K562 (cell line): ENCODE results near the gene BRMS1. TPM values are rescaled to one million over a fixed set of nuclear protein-coding genes. Genes with fewer than 3 reads are reported as not detected.

Experiments used
- ATAC-seq: fragments of 200-7000 bp; cut with Tn5 transposase; 3 replicates; pipeline ENCODE4 v1.9.1; 2020; ENCODE audit warnings: moderate library complexity
- BruUV-seq: library from RNA; stranded (reverse); fragments of 400-500 nt; replicated peaks from 2 replicates; lab custom pipeline; 2021; lab: Mats Ljungman, UMichigan
- CTCF ChIA-PET: fragments of 300-600 bp; formaldehyde crosslinking; extraction: SDS; loops from one replicate; lab custom pipeline; 2021; ENCODE audit warnings: low intra/inter-chr PET ratio; lab: Yijun Ruan, JAX
- POLR2A ChIA-PET: fragments of 300-600, 350-650 bp; sonication (Branson Sonifier 250); formaldehyde crosslinking; extraction: SDS; loops from one replicate; lab custom pipeline; 2021; ENCODE audit warnings: antibody characterized with exemption, inconsistent platforms; lab: Yijun Ruan, JAX
- DNase-seq, 4 experiments: peaks; one replicate each; pipeline versions ENCODE4 v3.0.0 to v3.0.0-alpha.2; 2011 to 2018; ENCODE audit warnings: low spot score in 3 of 4, mixed read lengths in 3 of 4; ENCODE audit errors: extremely low read depth in 1 of 4
- FAIRE-seq: peaks from 2 replicates; lab custom pipeline; 2011; peaks lifted over from hg19 to GRCh38; lab: Jason Lieb, UNC
- H2AFZ ChIP-seq: 2 replicates; pipeline ENCODE4 v1.6.0; 2011; ENCODE audit warnings: low read depth, low read length, control low read depth, inconsistent platforms
- H3K27ac ChIP-seq: fragments of 200-600 bp; 3 replicates; pipeline ENCODE4 v1.8.0; 2011; ENCODE audit warnings: low read depth, mild to moderate bottlenecking, control low read depth, inconsistent platforms, low read length, moderate library complexity, mixed read lengths; ENCODE audit errors: extremely low read depth
- H3K27me3 ChIP-seq, 2 experiments: fragments of 300-600 bp in 1 of 2; 2 replicates in 1 of 2; 3 replicates in 1 of 2; pipeline versions ENCODE4 v1.6.0 to v1.8.0; 2011; ENCODE audit warnings: inconsistent platforms in 2 of 2, low read length in 2 of 2, mild to moderate bottlenecking in 1 of 2, mixed read lengths in 1 of 2, moderate library complexity in 1 of 2; ENCODE audit not compliant: control insufficient read depth in 2 of 2, insufficient read depth in 2 of 2
- H3K36me3 ChIP-seq: fragments of 300-600 bp; 3 replicates; pipeline ENCODE4 v1.8.0; 2011; ENCODE audit warnings: mild to moderate bottlenecking, low read length, inconsistent platforms; ENCODE audit not compliant: control insufficient read depth, insufficient read depth
- H3K4me1 ChIP-seq, 2 experiments: fragments of 200-600 bp in 1 of 2; replicated peaks in 1 of 2; 2 replicates in 1 of 2; 3 replicates in 1 of 2; pipeline versions ENCODE4 v1.5.1 to v1.8.0; 2011; ENCODE audit warnings: inconsistent platforms in 2 of 2, low read length in 2 of 2, mild to moderate bottlenecking in 1 of 2, mixed read lengths in 1 of 2, moderate library complexity in 1 of 2; ENCODE audit not compliant: control insufficient read depth in 2 of 2, insufficient read depth in 2 of 2
- H3K4me2 ChIP-seq: 2 replicates; pipeline ENCODE4 v1.6.1; 2011; ENCODE audit warnings: low read length, control low read depth, inconsistent platforms, mixed read lengths; ENCODE audit not compliant: insufficient read depth
- H3K4me3 ChIP-seq: fragments of 200-600 bp; sonication (generic), shearing (Covaris generic); 2 replicates; pipeline ENCODE4 v1.5.1; 2016; ENCODE audit warnings: control low read depth, inconsistent platforms
- H3K79me2 ChIP-seq: fragments of 200-600 bp; 3 replicates; pipeline ENCODE4 v1.8.0; 2011; ENCODE audit warnings: low read length, inconsistent platforms; ENCODE audit not compliant: control insufficient read depth, insufficient read depth
- H3K9ac ChIP-seq, 2 experiments: 2 replicates each; pipeline versions ENCODE4 v1.6.0 to v1.6.1; 2011; ENCODE audit warnings: low read depth in 2 of 2, low read length in 2 of 2, control low read depth in 1 of 2, inconsistent platforms in 1 of 2, mild to moderate bottlenecking in 1 of 2, mixed read lengths in 1 of 2; ENCODE audit not compliant: insufficient read depth in 1 of 2
- H3K9me1 ChIP-seq: one replicate; pipeline ENCODE4 v1.6.0; 2011; ENCODE audit warnings: inconsistent platforms, mild to moderate bottlenecking, low read length, moderate library complexity; ENCODE audit not compliant: control insufficient read depth, insufficient read depth
- H3K9me3 ChIP-seq: replicated peaks from 2 replicates; pipeline ENCODE4 v1.5.1; 2011; ENCODE audit warnings: low read depth, low read length, inconsistent platforms; ENCODE audit not compliant: control insufficient read depth, insufficient read depth
- H4K20me1 ChIP-seq: replicated peaks from 2 replicates; pipeline ENCODE4 v1.6.1; 2011; ENCODE audit warnings: low read length, inconsistent platforms, mixed read lengths; ENCODE audit not compliant: control insufficient read depth, insufficient read depth
- ATF7 ChIP-seq: fragments of 450-650 bp; IDR thresholded peaks from 2 replicates; pipeline ENCODE4 v1.7.1; 2014; ENCODE audit warnings: mild to moderate bottlenecking, moderate library complexity
- CREM ChIP-seq: IDR thresholded peaks from 2 replicates; pipeline ENCODE4 v1.6.1; 2014; ENCODE audit warnings: antibody characterized with exemption, low read depth
- ERF ChIP-seq: fragments of 450-650 bp; formaldehyde crosslinking; IDR thresholded peaks from 2 replicates; pipeline ENCODE4 v1.4.0; 2020; ENCODE audit warnings: mild to moderate bottlenecking, mixed read lengths
- EZH2 ChIP-seq: IDR thresholded peaks from 2 replicates; pipeline ENCODE4 v1.6.1; 2012; ENCODE audit warnings: low read depth, mild to moderate bottlenecking, inconsistent platforms, low read length, borderline replicate concordance
- HMG20A ChIP-seq: fragments of 450-650 bp; formaldehyde crosslinking; conservative IDR thresholded peaks from 2 replicates; pipeline ENCODE4 v1.4.0; 2020; ENCODE audit warnings: mild to moderate bottlenecking, mixed read lengths
- HOXB6 ChIP-seq: fragments of 250-450 bp; sonication (Bioruptor Pico); IDR thresholded peaks from 2 replicates; pipeline ENCODE4 v1.5.1; 2022; ENCODE audit warnings: mild to moderate bottlenecking, borderline replicate concordance
- TCF7 ChIP-seq: sonication (generic); IDR thresholded peaks from 2 replicates; pipeline ENCODE4 v1.6.1; 2016; ENCODE audit warnings: antibody characterized with exemption, borderline replicate concordance
- ZNF384 ChIP-seq: IDR thresholded peaks from 2 replicates; pipeline ENCODE4 v1.6.1; 2012; ENCODE audit warnings: low read depth, low read length, improper control_type of control experiment
- WGBS: fragments of 100-300 bp; shearing (Covaris generic); methylation state at CpG from one replicate; pipeline ENCODE4 v1.1.6; 2016; ENCODE audit warnings: low coverage, mixed read lengths; ENCODE audit not compliant: insufficient coverage; ENCODE audit errors: missing lambda C conversion rate; 5-methylcytosine and 5-hydroxymethylcytosine counted together
- in situ Hi-C: fragments of 300-500 bp; cut with MboI; formaldehyde crosslinking; loops from 4 replicates; pipeline ENCODE4 v1.15.0; 2018; ENCODE audit warnings: inconsistent platforms, mixed read lengths
- intact Hi-C: fragments of 100-400 bp; cut with micrococcal nuclease; formaldehyde crosslinking; loops from 2 replicates; pipeline ENCODE4 v1.14.2; 2022
- polyA plus RNA-seq, 8 experiments: library from polyadenylated mRNA; depleted of rRNA in 4 of 8; stranded (reverse) in 5 of 8; unstranded in 3 of 8; fragments of >200 nt; fragmentation: Nextera tagmentation in 2 of 8; fragmentation: Illumina TruSeq in 1 of 8; extraction: Ambion mirVana in 2 of 8; extraction: Trizol in 1 of 8; gene quantifications; 2 replicates each; pipeline versions ENCODE4 v1.2.1 to v1.2.3, GENCODE V29; 2011 to 2014; ENCODE audit warnings: inconsistent platforms in 1 of 8, missing spikeins in 1 of 8
- total RNA-seq, 7 experiments: library from RNA; depleted of rRNA in 6 of 7; stranded (reverse); fragments of >200 nt in 6 of 7; fragmentation: Illumina TruSeq in 2 of 7; extraction: Trizol in 2 of 7; gene quantifications; 2 replicates each; pipeline versions ENCODE4 v1.2.1 to v1.2.3, GENCODE V29; 2011 to 2021; ENCODE audit warnings: low replicate concordance in 1 of 7
- TF ChIP-seq, protein P1 (sequence below), 3 experiments: IDR thresholded peaks in 2 of 3; conservative IDR thresholded peaks in 1 of 3; 2 replicates each; pipeline ENCODE4 v1.5.1; 2011 to 2012; ENCODE audit warnings: low read length in 3 of 3, mild to moderate bottlenecking in 3 of 3, control low read depth in 2 of 3, improper control_type of control experiment in 1 of 3, inconsistent platforms in 1 of 3, low read depth in 1 of 3, mixed read lengths in 1 of 3, moderate library complexity in 1 of 3; ENCODE audit not compliant: insufficient read depth in 2 of 3
- TF ChIP-seq, protein P2 (sequence below): fragments of 450-650 bp; formaldehyde crosslinking; IDR thresholded peaks from 2 replicates; pipeline ENCODE4 v1.4.0; 2020; ENCODE audit warnings: mild to moderate bottlenecking, moderate library complexity
- TF ChIP-seq, protein P3 (sequence below): fragments of 450-650 bp; IDR thresholded peaks from 2 replicates; pipeline ENCODE4 v1.6.1; 2016

BRMS1 gene
- total and polyA plus RNA-seq, 9 of the 15 experiments (the other 6 are each of a cell fraction or from before 2014, with no cell fraction given) = 2.2 to 78.8 (median 33.4) TPM

DNA sequence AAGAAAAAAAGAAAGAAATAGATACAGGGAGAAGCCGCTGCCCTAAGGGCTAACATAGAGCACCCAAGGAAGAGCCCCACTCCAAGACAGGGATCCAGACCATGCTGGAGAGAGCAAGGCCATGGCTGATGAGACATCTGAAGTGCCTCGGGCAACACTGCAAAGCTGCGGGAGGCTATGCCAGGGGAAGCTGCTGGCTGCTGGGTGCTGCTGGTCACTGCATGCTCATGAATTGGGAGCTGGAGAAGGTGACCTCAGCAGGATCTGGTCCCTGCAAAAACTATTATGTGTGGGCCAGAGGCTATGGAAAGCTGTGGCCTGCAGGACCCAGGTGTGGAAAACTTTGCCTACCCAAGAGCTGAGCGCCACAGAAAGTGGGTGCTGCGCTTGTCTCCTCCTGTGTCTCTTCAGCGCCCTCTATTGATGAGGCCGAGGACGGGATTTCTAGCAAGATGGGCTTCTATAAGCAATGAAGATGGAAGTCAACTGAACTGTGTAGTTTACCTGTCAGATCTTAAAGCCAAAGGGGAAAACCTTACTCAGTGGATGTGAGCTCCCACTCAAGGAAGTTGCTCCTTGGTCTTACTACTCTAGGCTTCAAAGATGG, 44.0 kb upstream of the BRMS1 start (continued):
- TF ChIP-seq, protein P1, sequence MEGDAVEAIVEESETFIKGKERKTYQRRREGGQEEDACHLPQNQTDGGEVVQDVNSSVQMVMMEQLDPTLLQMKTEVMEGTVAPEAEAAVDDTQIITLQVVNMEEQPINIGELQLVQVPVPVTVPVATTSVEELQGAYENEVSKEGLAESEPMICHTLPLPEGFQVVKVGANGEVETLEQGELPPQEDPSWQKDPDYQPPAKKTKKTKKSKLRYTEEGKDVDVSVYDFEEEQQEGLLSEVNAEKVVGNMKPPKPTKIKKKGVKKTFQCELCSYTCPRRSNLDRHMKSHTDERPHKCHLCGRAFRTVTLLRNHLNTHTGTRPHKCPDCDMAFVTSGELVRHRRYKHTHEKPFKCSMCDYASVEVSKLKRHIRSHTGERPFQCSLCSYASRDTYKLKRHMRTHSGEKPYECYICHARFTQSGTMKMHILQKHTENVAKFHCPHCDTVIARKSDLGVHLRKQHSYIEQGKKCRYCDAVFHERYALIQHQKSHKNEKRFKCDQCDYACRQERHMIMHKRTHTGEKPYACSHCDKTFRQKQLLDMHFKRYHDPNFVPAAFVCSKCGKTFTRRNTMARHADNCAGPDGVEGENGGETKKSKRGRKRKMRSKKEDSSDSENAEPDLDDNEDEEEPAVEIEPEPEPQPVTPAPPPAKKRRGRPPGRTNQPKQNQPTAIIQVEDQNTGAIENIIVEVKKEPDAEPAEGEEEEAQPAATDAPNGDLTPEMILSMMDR (IDR thresholded peaks at IDR 0.05 in 2 of 3, conservative IDR thresholded peaks at IDR 0.05 in 1 of 3; ENCODE audit: insufficient read depth in 2 of 3, low read depth in 1 of 3, low read length in 3 of 3) = peak; percentile 85 to 93 (median 87)
- no peak for TF ChIP-seq HMG20A (CRISPR knock-in tag)
- TF ChIP-seq TCF7 = no peak
- TF ChIP-seq CREM = 0 out of 2 replicates have a peak, but pooled peaks have one; percentile 19
- no peak for TF ChIP-seq HOXB6 (CRISPR knock-in tag)

DNA sequence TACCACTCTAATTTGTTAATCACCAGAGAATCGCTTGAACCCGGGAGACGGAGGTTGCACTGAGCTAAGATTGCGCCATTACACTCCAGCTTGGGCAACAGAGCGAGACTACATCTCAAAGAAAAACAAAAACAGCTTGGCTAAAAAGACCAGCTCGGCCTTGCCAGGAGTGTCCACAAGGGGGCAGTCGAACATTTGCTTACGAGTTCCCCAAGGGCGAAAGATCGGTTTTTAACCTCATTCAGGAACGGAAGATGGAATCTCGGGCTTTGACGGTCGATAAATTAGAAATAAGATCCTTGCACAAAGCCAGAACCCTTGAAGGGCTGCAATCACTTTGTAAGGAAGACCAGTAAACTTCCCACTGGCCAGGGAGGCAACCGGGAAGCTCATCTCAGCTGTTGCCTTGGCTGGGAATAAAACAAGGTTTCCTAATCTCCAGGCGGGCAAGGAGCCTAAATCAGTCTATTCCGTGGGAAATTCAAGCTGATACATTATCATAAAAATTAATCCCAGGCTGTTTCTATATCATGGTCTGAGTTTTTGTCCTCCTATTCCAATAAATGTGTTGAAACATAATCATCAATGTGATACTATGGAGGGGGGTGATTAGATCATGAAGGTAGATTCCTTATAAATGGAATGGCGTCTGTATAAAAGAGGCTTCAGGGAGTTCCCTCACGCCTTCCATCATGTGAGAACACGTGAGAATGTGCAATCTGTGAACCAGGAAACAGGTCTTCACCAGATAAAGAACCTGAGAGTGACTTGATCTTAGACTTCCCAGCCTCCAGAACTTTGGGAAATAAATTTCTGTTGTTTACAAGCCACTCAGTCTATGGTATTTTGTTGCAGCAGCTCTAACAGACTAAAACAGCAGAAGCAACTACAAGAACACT, 41.5 kb upstream of the BRMS1 start:
- Histone ChIP-seq H3K79me2 (no peaks in the 10 kb centered on the region), H2AFZ (peak overlapping the region; percentile 79), H3K4me2 (peak overlapping the region; percentile 63), H3K4me1 (peaks cover 0 to 5% of the 10 kb centered on the region in 2 experiments; a peak in 2 of 5 replicates), H3K27me3 (peaks cover 0 to 7% of the 10 kb centered on the region in 2 experiments; a peak in 2 of 5 replicates), H3K9ac (peak overlapping the region; percentile 25 to 28; a peak in 2 of 4 replicates), H3K9me1 (no peaks in the 10 kb centered on the region), H3K4me3 (no peak overlapping the region; the same call in 1 of the 2 replicates), H3K36me3 (no peaks in the 10 kb centered on the region), H3K27ac (no peak overlapping the region), H3K9me3 (no peaks in the 10 kb centered on the region), H4K20me1 (no peaks in the 10 kb centered on the region)
- DNase-seq (peak; percentile 55 to 90 (median 62)), FAIRE-seq (peak; percentile 91), ATAC-seq (peak; percentile 87)
- CTCF ChIA-PET = interaction anchor here (0.6 to 1.8 kb wide), 9 partner anchors 22 to 1136 kb away, joined by 3 to 7 read pairs (median 3); partner anchors contain the start of gene MRPL11
- in situ Hi-C loops = no loop called here
- BruUV-seq = no TSS peak
- WGBS = 3% methylated on average over 20 of the region's 20 CpGs
- intact Hi-C loops = loop anchor here (1.0 kb wide), 1 partner anchor 44 kb away; no protein-coding TSS in a partner anchor
- POLR2A ChIA-PET = interaction anchor here (0.6 to 1.5 kb wide), 10 partner anchors 11 to 695 kb away, joined by 3 to 8 read pairs (median 4); partner anchors contain the start of genes SLC29A2 and YIF1A
- TF ChIP-seq, protein P2, sequence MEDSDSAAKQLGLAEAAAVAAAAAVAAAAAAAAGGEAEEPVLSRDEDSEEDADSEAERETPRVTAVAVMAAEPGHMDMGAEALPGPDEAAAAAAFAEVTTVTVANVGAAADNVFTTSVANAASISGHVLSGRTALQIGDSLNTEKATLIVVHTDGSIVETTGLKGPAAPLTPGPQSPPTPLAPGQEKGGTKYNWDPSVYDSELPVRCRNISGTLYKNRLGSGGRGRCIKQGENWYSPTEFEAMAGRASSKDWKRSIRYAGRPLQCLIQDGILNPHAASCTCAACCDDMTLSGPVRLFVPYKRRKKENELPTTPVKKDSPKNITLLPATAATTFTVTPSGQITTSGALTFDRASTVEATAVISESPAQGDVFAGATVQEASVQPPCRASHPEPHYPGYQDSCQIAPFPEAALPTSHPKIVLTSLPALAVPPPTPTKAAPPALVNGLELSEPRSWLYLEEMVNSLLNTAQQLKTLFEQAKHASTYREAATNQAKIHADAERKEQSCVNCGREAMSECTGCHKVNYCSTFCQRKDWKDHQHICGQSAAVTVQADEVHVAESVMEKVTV (CRISPR knock-in tag) = peak; percentile 58
- TF ChIP-seq, protein P3, sequence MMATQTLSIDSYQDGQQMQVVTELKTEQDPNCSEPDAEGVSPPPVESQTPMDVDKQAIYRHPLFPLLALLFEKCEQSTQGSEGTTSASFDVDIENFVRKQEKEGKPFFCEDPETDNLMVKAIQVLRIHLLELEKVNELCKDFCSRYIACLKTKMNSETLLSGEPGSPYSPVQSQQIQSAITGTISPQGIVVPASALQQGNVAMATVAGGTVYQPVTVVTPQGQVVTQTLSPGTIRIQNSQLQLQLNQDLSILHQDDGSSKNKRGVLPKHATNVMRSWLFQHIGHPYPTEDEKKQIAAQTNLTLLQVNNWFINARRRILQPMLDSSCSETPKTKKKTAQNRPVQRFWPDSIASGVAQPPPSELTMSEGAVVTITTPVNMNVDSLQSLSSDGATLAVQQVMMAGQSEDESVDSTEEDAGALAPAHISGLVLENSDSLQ = peak; percentile 60
- TF ChIP-seq ZNF384 = peak; percentile 32; the same call in 1 of the 2 replicates
- no peak for TF ChIP-seq ERF (CRISPR knock-in tag)
- TF ChIP-seq EZH2 = no peak
- TF ChIP-seq ATF7 = 0 out of 2 replicates have a peak, but pooled peaks have one; percentile 19
